Skeletal muscle satellite cell (primary cell): ENCODE data around the gene DNM1.
A peak's percentile ranks its signal among the peaks of the same experiment; 100 is the strongest.

Experiments
- H3K27me3 ChIP-seq: 2 replicates; pipeline ENCODE4 v1.7.0; 2013; ENCODE audit warnings: low read length; ENCODE audit not compliant: control insufficient read depth, insufficient read depth
- H3K36me3 ChIP-seq: 2 replicates; pipeline ENCODE4 v1.7.0; 2013; ENCODE audit warnings: mild to moderate bottlenecking, control low read depth, low read length; ENCODE audit not compliant: insufficient read depth
- H3K4me1 ChIP-seq: 2 replicates; pipeline ENCODE4 v1.7.0; 2013; ENCODE audit warnings: low read length; ENCODE audit not compliant: control insufficient read depth, insufficient read depth
- H3K4me2 ChIP-seq: 2 replicates; pipeline ENCODE4 v1.7.0; 2013; ENCODE audit warnings: mild to moderate bottlenecking, low read length
- H3K4me3 ChIP-seq: 2 replicates; pipeline ENCODE4 v1.7.0; 2013; ENCODE audit warnings: low read length
- H3K9ac ChIP-seq: 2 replicates; pipeline ENCODE4 v1.7.0; 2013; ENCODE audit warnings: mild to moderate bottlenecking, low read depth, low read length, moderate library complexity
- H3K9me3 ChIP-seq: replicated peaks from 2 replicates; pipeline ENCODE4 v1.7.0; 2013; ENCODE audit warnings: mild to moderate bottlenecking, control low read depth, low read length

Gene DNM1

DNA sequence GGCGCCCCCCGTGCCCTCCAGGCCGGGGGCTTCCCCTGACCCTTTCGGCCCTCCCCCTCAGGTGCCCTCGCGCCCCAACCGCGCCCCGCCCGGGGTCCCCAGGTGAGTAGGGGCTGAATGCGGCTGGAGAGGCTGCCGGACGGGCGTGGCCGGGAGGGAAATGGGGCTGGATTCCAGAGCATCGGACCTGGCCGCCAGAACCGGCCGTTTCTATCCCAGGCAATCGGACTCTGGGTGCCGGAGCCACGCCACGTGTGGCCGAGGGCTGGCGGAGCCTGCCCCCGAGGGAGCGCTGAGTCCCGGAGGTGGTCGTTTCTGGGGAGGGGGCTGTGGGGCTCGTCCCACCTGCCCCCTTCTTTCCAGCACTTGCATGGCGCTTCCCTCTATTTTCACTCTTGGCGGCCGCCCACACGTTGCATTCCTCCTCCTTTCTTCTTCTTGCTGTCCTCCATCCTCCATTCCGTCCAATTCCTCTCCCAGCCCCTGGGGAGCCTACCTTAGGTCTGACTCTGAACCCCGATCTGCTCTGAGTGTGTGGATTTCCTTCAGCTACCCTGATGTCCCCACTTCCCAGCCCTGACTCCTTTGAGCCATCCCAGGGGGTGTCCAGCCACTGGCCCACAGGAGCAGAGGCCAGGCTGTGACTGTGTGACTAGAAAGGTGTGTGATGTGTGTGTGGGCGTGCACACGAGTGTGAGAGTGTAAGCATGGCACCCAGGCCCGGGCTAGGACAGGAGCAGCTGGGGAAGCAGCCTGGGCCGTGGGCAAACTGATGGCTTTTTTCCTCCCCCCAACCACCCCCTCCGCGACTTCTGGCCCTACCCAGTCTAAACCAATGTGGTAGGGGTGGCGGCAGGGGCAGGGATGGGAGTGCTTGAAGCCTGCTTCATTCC lies 47.9 kb downstream of the DNM1 start:
- H3K9ac ChIP-seq, result no peak overlapping the region

DNA sequence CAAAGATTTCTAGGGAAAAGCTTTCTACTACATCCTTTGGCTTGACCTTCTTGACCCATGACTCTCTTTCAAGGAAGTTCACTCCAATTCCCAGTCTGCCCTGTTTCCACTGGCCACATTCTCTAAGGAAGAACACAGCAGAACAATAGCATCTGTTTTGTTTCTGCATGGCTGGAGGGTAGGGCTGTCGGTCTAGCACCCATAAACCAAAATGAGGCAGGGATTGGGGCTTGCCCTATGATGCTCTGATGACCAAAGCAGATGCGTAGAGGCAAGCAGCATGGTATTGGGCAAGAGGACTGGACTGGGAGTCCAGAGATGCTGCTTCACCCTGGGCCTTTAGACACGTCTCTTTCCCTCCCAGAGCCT lies 48.5 kb downstream of the DNM1 start:
- H3K4me3 ChIP-seq, result no peak overlapping the region
- peaks cover 9% of the 10 kb centered on the region for H3K36me3 ChIP-seq
- peaks cover 13% of the 10 kb centered on the region for H3K4me1 ChIP-seq
- no peaks in the 10 kb centered on the region for H3K27me3 ChIP-seq
- H3K9me3 ChIP-seq, result no peaks in the 10 kb centered on the region
- H3K4me2 ChIP-seq, result no peak overlapping the region
- no peak overlapping the region for H3K9ac ChIP-seq

More for the DNA sequence above, 47.9 kb downstream of the DNM1 start:
- Histone ChIP-seq H3K4me3 (peak overlapping the region; percentile 30), H3K27me3 (no peaks in the 10 kb centered on the region), H3K4me1 (peaks cover 13% of the 10 kb centered on the region), H3K36me3 (peaks cover 6% of the 10 kb centered on the region), H3K9me3 (no peaks in the 10 kb centered on the region), H3K4me2 (peak overlapping the region; percentile 37)

DNA sequence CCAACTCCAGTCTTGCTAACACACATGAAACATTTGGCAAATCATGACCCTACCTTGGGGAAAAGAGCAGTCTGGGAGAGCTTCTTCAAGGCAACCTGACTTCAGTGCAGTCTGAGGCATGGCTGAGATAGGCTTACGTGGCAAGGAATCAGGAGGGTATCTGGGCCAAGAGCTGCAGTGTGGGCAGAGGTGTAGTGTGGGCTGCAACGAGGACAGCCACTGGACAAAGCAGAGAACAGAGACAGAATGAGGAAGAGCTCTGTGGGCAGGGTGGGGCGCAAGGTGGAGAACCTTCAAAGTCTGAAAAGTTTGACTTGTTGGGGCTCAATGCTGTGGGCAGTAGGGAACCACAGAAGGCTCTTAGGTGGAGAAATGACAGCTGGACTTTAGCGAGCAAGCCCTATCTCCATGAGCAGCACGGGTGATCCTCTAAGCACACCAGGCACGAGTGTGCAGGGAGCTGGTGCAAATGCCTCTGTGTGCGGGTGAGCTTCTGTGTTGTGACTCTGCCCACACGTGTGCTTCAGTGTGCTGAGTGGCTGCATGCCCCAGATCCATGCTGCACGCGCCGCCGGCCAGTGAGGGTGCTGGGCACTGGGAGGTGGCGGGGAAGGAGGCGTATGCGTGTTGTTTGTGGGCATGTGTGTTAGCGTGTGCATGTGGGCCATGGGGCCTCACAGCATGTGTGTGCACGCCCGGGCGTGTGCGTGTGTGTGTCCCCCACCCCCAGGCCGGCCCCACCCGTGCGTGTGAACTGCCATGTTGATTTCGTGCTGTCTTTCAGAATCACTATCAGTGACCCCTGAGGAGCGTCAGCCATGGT lies 49.3 kb downstream of the DNM1 start:
- Histone ChIP-seq H3K36me3 (peaks cover 18% of the 10 kb centered on the region), H3K4me1 (peaks cover 13% of the 10 kb centered on the region), H3K4me2 (no peak overlapping the region), H3K27me3 (no peaks in the 10 kb centered on the region), H3K9me3 (no peaks in the 10 kb centered on the region), H3K4me3 (no peak overlapping the region), H3K9ac (no peak overlapping the region)

DNA sequence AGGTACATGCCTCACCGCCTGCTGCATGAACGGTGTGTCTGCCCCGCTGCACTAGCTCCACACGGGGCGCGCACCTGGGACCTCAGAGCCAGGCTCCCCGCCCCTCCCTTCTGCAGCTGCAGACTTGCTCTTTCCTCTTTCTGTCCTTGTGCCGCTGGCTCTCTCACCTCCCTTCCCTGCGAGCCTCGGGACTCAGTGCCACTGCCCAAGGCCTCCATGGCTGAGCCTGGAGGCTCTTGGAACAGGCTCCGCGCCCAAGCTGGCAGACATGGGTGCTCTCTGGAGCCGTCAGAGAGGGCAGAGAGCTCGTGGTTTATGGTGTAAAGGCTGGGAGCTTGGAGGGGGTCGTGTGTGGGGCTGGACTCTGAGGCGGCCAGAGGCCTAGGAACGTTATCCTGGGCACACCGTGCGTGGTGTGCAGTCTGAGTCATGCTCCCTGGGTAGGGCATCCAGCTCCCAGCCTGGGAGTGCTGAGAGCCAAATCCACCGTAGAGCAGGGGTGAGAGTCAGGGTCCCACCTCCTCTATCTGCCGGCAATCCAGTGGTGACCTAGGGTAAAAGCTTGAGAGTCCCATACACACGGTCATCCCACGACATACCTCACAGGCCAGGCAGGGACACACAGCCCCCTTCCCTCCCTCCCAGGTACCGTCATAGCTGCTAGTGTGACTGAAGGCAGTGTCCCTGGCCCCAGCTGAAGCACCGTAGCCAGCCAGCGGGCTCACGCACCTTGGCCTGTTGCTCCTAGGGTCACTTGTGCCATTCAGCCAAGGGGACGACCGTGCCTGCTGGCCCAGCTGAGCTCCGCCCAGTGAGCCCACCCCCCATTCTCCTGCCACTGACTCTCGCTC lies 50.2 kb downstream of the DNM1 start:
- Histone ChIP-seq H3K9ac (no peak overlapping the region), H3K4me2 (no peak overlapping the region), H3K9me3 (no peaks in the 10 kb centered on the region), H3K4me3 (no peak overlapping the region), H3K4me1 (peaks cover 13% of the 10 kb centered on the region), H3K27me3 (no peaks in the 10 kb centered on the region), H3K36me3 (peaks cover 25% of the 10 kb centered on the region)

DNA sequence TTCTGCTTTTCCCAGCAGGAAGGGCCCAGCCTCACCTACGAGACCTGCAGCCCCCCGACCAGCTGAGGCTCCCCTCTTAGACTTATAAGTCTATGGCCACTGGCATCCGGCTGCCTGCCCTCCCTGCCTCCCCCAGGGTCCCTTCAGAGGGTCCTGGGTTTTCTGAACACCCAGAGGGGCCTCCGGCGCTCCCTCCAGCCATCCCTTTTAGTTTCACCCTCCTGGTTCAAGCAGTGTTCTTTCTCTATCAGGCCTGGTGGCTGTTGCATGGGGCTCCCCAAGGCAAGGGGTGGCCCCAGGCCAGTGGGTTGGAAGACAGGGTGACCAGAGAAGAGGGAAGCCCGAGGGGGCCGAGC lies 50.8 kb downstream of the DNM1 start:
- H3K9me3 ChIP-seq, result no peaks in the 10 kb centered on the region
- no peak overlapping the region for H3K9ac ChIP-seq
- H3K36me3 ChIP-seq, result peaks cover 29% of the 10 kb centered on the region
- no peak overlapping the region for H3K4me3 ChIP-seq
- no peaks in the 10 kb centered on the region for H3K27me3 ChIP-seq
- peaks cover 13% of the 10 kb centered on the region for H3K4me1 ChIP-seq
- no peak overlapping the region for H3K4me2 ChIP-seq

DNA sequence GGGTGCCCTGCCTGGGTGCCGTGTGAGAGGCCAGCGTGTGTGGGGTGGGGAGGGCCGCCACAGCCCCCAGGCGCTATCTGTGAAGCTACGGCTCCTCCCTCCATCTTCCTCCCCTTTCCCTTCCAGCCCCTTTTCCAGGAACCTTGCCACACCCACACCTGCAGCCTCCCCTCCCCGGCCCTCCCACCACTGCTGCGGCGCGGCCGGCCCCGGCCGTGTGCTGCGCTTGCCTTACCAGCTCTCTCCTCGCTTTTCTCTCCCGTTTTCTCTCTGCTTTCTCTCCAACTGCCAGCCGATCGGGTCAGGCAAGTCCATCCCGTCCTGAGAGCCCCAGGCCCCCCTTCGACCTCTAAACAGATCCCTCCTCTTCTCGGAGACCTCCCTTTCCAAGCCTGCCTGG lies 51.2 kb downstream of the DNM1 start:
- no peaks in the 10 kb centered on the region for H3K9me3 ChIP-seq
- H3K9ac ChIP-seq, result no peak overlapping the region
- H3K27me3 ChIP-seq, result no peaks in the 10 kb centered on the region
- no peak overlapping the region for H3K4me2 ChIP-seq
- H3K36me3 ChIP-seq, result peaks cover 33% of the 10 kb centered on the region
- no peak overlapping the region for H3K4me3 ChIP-seq
- H3K4me1 ChIP-seq, result peaks cover 13% of the 10 kb centered on the region

DNA sequence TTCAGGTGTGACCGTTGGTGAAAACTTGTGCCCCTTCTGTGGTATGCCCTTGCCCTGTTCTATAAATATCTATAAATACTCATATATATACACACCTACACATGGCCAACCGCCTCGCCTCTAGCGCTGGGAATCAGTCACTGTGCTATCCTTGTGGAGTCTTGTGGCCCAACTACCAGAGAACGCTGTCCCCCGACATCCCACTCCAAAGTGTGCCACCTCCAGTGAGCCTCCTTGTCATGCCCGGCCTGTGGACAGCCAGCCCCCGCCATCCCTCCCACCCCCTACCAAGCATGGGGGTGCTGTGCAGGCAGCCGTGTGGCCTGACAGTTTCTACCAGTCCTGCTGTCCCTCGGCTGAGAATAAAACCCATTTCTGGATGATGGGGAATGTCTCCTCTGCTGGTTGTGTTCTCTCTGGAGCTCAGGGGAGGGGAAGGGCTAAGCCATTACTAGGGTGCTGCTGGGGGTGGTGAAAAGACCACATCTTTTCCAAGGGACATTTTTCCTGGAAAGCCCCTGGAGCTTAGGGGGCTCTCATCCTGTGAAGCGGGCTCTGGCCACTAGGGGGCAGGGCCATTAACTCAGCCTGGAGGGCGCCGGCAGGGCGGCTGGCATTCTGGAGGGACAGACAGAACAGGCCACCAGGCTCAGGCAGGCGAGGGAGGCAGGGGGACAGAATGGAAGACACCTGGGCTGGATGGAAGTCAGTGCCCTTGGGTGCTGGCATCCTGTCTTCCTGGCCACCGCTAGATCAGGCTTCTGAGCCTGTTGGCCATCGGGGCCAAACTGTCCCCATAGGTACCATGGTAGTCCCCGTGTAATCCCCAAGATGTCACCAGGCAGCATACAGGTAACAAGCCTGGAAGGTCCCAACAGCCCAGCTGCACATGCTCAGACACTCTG lies 51.9 kb downstream of the DNM1 start:
- Histone ChIP-seq H3K4me3 (no peak overlapping the region), H3K4me1 (peaks cover 13% of the 10 kb centered on the region), H3K27me3 (no peaks in the 10 kb centered on the region), H3K9ac (no peak overlapping the region), H3K36me3 (peaks cover 40% of the 10 kb centered on the region), H3K9me3 (no peaks in the 10 kb centered on the region), H3K4me2 (no peak overlapping the region)

DNA sequence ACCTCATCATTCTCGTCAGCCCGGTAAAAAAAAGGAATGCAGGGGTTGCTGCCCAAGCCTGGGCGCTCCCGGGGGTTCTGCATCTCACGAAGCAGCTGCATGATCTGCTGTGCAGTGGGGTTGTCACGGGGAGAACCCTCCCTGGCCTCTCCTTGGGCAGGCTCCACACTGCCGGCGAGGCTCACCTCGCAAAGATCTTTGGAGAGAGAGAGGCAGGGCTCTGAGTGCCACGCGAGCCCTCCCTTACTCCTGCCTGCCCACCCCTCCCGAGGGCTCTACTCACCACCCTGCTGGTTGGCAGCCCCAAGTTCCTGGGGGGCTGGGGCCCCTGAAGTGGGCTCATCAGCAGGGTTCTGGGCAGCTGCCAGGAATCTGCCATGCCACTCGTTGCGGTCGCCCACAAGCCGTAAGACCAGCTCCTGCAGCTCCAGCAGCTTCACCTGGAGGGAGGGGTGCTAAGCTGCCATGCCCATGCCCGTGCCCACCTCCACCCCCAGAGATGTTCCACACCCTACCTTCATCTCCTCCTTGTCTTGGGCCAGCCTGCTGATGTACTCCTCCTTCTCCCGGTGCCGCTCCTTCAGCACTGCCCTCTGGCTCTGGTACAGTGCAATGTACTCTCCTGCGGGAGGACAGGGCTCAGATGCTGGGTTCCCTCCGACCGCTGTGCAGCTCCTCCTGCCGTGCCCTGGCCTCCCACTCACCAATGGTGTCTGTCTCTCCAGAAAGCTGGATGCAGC lies 54.1 kb downstream of the DNM1 start:
- Histone ChIP-seq H3K27me3 (no peaks in the 10 kb centered on the region), H3K9me3 (no peaks in the 10 kb centered on the region), H3K4me2 (no peak overlapping the region), H3K36me3 (peaks cover 60% of the 10 kb centered on the region), H3K4me1 (no peaks in the 10 kb centered on the region), H3K9ac (no peak overlapping the region), H3K4me3 (no peak overlapping the region)

DNA sequence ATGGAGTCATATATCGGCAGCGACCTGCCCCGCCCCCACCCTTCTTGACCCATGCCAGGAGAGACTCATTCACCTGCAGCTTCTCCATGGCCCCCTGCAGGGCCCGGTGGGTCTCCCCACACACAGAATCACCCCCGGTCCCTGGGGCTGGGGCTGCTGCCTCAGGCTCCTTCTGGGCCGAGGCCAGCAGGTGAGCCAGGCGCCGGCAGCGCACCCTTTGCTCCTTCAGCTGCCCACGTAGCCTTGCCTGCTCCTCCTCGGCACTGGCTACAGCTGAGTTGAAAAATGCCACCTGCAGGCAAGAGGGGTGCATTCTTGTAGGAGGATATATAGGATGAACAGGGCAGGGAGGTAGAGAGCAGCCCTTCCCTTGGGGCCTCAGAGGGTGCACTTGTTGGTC lies 54.7 kb downstream of the DNM1 start:
- H3K9ac ChIP-seq, result no peak overlapping the region
- H3K27me3 ChIP-seq, result no peaks in the 10 kb centered on the region
- no peak overlapping the region for H3K4me2 ChIP-seq
- H3K9me3 ChIP-seq, result no peaks in the 10 kb centered on the region
- H3K4me3 ChIP-seq, result no peak overlapping the region
- peaks cover 65% of the 10 kb centered on the region for H3K36me3 ChIP-seq
- no peaks in the 10 kb centered on the region for H3K4me1 ChIP-seq

DNA sequence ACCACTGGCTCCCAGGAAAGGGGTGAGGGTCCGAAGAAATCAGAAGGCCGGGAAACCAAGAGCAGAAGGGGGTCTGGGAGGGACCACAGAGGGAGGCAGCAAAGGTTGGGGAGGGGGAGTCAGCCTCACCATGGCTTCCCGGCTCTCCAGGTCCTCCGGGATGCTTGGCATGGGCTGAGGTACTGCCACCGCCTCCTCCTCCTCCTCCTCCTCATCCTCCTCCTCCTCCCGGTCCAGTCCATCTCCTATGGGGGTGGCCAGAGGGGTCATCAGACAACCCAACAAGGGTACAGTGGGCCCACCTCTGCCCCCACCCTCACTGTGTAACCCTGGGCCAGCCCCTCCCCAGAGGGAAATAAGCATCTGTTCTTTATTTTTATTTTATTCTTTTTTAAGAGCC lies 55.1 kb downstream of the DNM1 start:
- H3K4me3 ChIP-seq, result no peak overlapping the region
- H3K27me3 ChIP-seq, result no peaks in the 10 kb centered on the region
- H3K9ac ChIP-seq, result no peak overlapping the region
- H3K36me3 ChIP-seq, result peaks cover 68% of the 10 kb centered on the region
- H3K9me3 ChIP-seq, result no peaks in the 10 kb centered on the region
- no peak overlapping the region for H3K4me2 ChIP-seq
- H3K4me1 ChIP-seq, result no peaks in the 10 kb centered on the region
